ENCODE measurements around the gene PEX6.
A peak's percentile ranks its signal among the peaks of the same experiment; 100 is the strongest.

Gene PEX6

GRCh38 chr6:42996513-42996912 is 17.5 kb upstream of the PEX6 start:
- DNase-seq (ENCODE audit: low read depth): no peak
- peak; percentile 28; the same call in 1 of the 2 replicates for TF ChIP-seq CTCF (IDR thresholded peaks at IDR 0.05; ENCODE audit: control insufficient read depth, extremely low read depth, insufficient read depth)

GRCh38 chr6:42993445-42993844 is 14.5 kb upstream of the PEX6 start:
- TF ChIP-seq CTCF (IDR thresholded peaks at IDR 0.05; ENCODE audit: control insufficient read depth, extremely low read depth, insufficient read depth): no peak
- no peak for DNase-seq (ENCODE audit: low read depth)

More at GRCh38 chr6:42996513-42996912, 17.5 kb upstream of the PEX6 start:
- no peak overlapping the region for H3K4me3 ChIP-seq (ENCODE audit: low read depth, low read length)

GRCh38 chr6:42989923-42990322 is 10.9 kb upstream of the PEX6 start:
- H3K4me3 ChIP-seq (ENCODE audit: low read depth, low read length): no peak overlapping the region
- DNase-seq (ENCODE audit: low read depth): no peak
- no peak for TF ChIP-seq CTCF (IDR thresholded peaks at IDR 0.05; ENCODE audit: control insufficient read depth, extremely low read depth, insufficient read depth)

More at GRCh38 chr6:42993445-42993844, 14.5 kb upstream of the PEX6 start:
- H3K4me3 ChIP-seq (ENCODE audit: low read depth, low read length): no peak overlapping the region

GRCh38 chr6:42988486-42989020 is 9.6 kb upstream of the PEX6 start:
- no peak for DNase-seq (ENCODE audit: low read depth)
- no peak overlapping the region for H3K4me3 ChIP-seq (ENCODE audit: low read depth, low read length)
- TF ChIP-seq CTCF (IDR thresholded peaks at IDR 0.05; ENCODE audit: control insufficient read depth, extremely low read depth, insufficient read depth): no peak

GRCh38 chr6:42987533-42988451 is 8.8 kb upstream of the PEX6 start:
- no peak overlapping the region for H3K4me3 ChIP-seq (ENCODE audit: low read depth, low read length)
- TF ChIP-seq CTCF (IDR thresholded peaks at IDR 0.05; ENCODE audit: control insufficient read depth, extremely low read depth, insufficient read depth): no peak
- DNase-seq (ENCODE audit: low read depth): no peak

- no peak for TF ChIP-seq CTCF (IDR thresholded peaks at IDR 0.05; ENCODE audit: control insufficient read depth, extremely low read depth, insufficient read depth)
- H3K4me3 ChIP-seq (ENCODE audit: low read depth, low read length): peak overlapping the region; percentile 80
- no peak for DNase-seq (ENCODE audit: low read depth)
Observed at GRCh38 chr6:42984924-42985475, 6.0 kb upstream of the PEX6 start.
